ENCODE results near the gene TRABD2A.
"Not testable (repeated sequence)": the region's sequence is repeated elsewhere in the genome, so short reads cannot be mapped to it uniquely, and the experiment has no call there.

TRABD2A gene

GRCh38 chr2:84785950-84786349 lies 94.9 kb downstream of the TRABD2A start:
- in situ Hi-C loops (cut with MboI; ENCODE audit: low sequenced_read_pairs): no loop called here

DNA sequence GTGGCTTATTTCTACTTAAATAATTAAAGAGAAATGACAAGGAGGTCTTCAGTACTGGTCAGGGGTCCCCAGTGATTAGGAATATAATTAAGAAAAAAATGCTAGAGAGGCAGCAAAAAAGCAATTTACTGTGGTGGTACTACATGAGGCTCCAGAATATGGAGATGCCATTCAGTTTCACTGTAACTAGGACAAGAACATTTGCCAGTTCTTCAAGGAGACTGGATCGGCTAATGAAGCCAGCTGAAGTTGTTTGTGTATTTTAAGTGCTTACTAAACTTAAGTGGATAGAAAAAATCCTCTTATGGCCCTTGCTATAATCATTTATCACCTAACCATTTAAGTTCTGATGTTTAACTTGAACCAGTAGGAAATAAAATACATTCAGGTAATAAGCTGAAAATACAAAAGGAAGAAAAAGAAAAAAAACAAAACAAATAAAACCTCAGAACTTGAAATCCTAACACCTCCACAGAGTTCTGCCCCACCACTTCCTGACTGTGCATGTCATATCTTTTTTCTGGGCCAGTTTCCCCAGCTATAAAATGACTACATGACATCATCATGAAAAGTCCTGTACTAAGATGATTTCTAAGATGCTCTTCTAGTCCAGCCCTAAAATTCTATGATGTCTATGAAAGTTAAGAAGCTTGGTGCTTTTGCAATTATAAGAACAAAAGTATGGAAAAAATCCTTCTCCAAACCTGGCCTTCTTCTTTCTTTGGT lies 98.0 kb downstream of the TRABD2A start:
- in situ Hi-C loops (cut with MboI; ENCODE audit: low sequenced_read_pairs): no loop called here

DNA sequence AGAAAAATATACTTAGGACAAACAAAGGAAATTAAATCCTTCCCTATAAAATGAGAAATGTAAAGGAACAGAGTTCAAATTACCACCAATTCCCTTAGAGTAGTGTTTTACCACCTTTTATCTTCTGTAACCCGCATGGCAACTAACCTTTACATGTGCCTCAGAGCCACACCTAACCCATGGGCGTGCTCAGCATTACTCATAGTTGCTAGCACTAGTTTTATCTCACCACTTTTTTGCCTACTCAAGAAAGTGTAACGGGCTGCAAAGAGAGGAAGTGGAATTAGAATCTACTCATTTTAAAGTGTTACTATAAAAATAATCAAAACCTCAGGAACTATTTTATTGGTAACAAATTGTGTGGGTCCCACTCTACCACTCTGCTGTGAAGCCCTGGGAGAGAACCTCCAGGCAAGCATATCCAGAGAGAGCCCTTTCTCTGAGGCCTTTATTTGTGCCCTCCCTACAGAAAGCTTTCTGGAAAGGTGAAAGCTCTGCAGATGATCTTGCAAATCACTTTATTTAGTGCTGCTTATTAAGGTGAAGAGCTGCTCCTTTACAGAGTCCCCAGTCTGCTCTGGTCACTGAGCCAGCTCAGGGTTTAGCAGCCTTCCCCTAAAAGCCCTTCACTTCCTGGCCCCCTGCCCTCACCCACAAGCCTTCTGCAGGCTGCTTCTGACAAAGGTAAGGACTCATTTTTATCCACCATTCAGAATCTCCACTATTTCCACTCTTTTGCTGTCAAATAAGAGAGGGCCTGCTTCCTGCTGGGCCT lies 98.8 kb downstream of the TRABD2A start:
- in situ Hi-C loops (cut with MboI; ENCODE audit: low sequenced_read_pairs): no loop called here

- in situ Hi-C loops (cut with MboI; ENCODE audit: low sequenced_read_pairs): no loop called here
Measured at GRCh38 chr2:84779781-84780180, 101.1 kb downstream of the TRABD2A start.

GRCh38 chr2:84778911-84779690 lies 101.8 kb downstream of the TRABD2A start:
- in situ Hi-C loops (cut with MboI; ENCODE audit: low sequenced_read_pairs): no loop called here

DNA sequence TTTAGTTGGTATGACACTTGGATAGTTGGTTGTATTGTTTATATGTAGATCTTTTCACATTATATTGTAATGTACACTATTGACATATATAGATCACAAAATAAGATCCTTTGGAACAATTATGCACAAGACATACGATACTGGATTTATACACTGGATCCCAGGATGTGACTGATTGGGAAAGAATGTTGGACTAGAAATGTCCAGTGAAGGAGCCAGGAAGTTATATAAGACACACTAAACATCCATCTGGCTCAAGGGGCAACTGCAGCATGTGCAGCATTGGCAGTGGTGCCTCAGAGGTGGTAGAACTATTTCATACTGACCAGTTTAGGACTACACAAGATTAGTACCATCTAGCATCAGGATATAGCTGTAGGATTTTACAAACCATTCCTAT lies 104.9 kb downstream of the TRABD2A start:
- in situ Hi-C loops (cut with MboI; ENCODE audit: low sequenced_read_pairs): no loop called here

DNA sequence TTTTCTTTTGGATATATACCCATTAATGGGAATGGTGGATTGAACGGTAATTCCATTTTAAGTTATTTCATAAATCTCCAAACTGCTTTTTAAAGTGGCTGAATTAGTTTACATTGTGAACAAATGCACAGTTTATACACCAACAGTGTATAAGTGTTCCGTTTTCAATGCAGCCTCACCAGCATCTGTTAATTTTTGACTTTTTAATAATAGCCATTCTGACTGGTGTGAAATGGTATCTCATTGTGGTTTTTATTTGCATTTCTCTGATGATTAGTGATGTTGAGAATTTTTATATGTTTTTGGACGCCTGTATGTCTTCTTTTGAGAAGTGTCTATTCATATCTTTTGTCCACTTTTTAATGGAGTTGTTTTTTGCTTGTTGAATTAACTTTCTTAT lies 107.3 kb downstream of the TRABD2A start:
- in situ Hi-C loops (cut with MboI; ENCODE audit: low sequenced_read_pairs): not testable (repeated sequence)

Measured in HL-60/S4 (cell line).